SW480 (cell line): ENCODE data around the gene UNC5A.
A peak's percentile ranks its signal among the peaks of the same experiment; 100 is the strongest.

Experiments
- DNase-seq: peaks from one replicate; pipeline ENCODE4 v3.0.0-alpha.2; 2016; ENCODE audit warnings: low spot score

Gene UNC5A

GRCh38 chr5:176781638-176782570, 28.5 kb upstream of the UNC5A start:
- DNase-seq: no peak

GRCh38 chr5:176784218-176785165, 25.9 kb upstream of the UNC5A start:
- DNase-seq: peak; percentile 88

GRCh38 chr5:176785184-176786145, 24.9 kb upstream of the UNC5A start:
- no peak for DNase-seq

- DNase-seq: no peak
These were observed 22.7 kb upstream of the UNC5A start for GRCh38 chr5:176787676-176788075.

- no peak for DNase-seq
These were observed 22.3 kb upstream of the UNC5A start for GRCh38 chr5:176788091-176788490.

GRCh38 chr5:176788941-176789872, 21.2 kb upstream of the UNC5A start:
- no peak for DNase-seq

GRCh38 chr5:176789873-176790615, 20.3 kb upstream of the UNC5A start:
- DNase-seq: peak; percentile 55

- DNase-seq: no peak
These were observed 19.4 kb upstream of the UNC5A start for GRCh38 chr5:176790941-176791340.

GRCh38 chr5:176792655-176793342, 17.6 kb upstream of the UNC5A start:
- DNase-seq: no peak

- DNase-seq: no peak
These were observed 17.0 kb upstream of the UNC5A start for GRCh38 chr5:176793343-176793699.

- DNase-seq: no peak
These were observed 16.6 kb upstream of the UNC5A start for GRCh38 chr5:176793736-176794135.

- DNase-seq: no peak
These were observed 15.8 kb upstream of the UNC5A start for GRCh38 chr5:176794509-176794908.

GRCh38 chr5:176796411-176796810, 13.9 kb upstream of the UNC5A start:
- DNase-seq: peak; percentile 52

- no peak for DNase-seq
These were observed 13.4 kb upstream of the UNC5A start for GRCh38 chr5:176796970-176797369.

- no peak for DNase-seq
These were observed 12.8 kb upstream of the UNC5A start for GRCh38 chr5:176797456-176798050.

GRCh38 chr5:176798086-176798876, 12.1 kb upstream of the UNC5A start:
- no peak for DNase-seq

- no peak for DNase-seq
These were observed 11.4 kb upstream of the UNC5A start for GRCh38 chr5:176798949-176799348.

- DNase-seq: no peak
These were observed 10.9 kb upstream of the UNC5A start for GRCh38 chr5:176799488-176799887.
